ENCODE measurements around the gene MTMR12.

The MTMR12 gene

DNA sequence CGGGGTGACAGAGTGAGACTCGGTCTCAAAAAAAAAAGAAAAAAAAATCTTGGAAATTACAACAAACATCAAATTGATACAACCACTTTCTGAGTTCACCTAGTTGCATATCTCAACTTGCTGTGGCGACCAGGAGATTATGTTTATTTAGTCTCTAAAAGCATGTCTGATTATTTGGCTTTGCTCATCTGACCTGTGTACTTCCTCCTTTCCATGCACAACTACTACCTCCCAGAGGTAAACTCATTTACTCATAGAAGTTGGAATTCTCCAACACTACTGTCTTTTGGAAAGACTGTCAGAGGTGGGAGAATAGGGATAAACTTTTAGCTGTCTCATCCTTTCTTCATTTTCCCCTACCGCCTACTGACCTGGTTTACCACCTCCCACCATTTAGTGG lies 42.6 kb downstream of the MTMR12 start:
- TF ChIP-seq YY1 (IDR thresholded peaks at IDR 0.05; ENCODE audit: low read depth) (no peak), TCF12 (IDR thresholded peaks at IDR 0.05; ENCODE audit: low read depth) (no peak), RAD21 (IDR thresholded peaks at IDR 0.05; ENCODE audit: low read depth) (no peak), TAF1 (IDR thresholded peaks at IDR 0.05; ENCODE audit: low read depth) (no peak), EP300 (IDR thresholded peaks at IDR 0.05; ENCODE audit: borderline replicate concordance) (no peak), CEBPB (IDR thresholded peaks at IDR 0.05) (no peak), TEAD4 (IDR thresholded peaks at IDR 0.05) (no peak), EGR1 (IDR thresholded peaks at IDR 0.05) (no peak), CREB1 (IDR thresholded peaks at IDR 0.05; ENCODE audit: low read depth) (no peak), ZBTB7A (IDR thresholded peaks at IDR 0.05; ENCODE audit: low read depth) (no peak)
- TF ChIP-seq, protein P1, sequence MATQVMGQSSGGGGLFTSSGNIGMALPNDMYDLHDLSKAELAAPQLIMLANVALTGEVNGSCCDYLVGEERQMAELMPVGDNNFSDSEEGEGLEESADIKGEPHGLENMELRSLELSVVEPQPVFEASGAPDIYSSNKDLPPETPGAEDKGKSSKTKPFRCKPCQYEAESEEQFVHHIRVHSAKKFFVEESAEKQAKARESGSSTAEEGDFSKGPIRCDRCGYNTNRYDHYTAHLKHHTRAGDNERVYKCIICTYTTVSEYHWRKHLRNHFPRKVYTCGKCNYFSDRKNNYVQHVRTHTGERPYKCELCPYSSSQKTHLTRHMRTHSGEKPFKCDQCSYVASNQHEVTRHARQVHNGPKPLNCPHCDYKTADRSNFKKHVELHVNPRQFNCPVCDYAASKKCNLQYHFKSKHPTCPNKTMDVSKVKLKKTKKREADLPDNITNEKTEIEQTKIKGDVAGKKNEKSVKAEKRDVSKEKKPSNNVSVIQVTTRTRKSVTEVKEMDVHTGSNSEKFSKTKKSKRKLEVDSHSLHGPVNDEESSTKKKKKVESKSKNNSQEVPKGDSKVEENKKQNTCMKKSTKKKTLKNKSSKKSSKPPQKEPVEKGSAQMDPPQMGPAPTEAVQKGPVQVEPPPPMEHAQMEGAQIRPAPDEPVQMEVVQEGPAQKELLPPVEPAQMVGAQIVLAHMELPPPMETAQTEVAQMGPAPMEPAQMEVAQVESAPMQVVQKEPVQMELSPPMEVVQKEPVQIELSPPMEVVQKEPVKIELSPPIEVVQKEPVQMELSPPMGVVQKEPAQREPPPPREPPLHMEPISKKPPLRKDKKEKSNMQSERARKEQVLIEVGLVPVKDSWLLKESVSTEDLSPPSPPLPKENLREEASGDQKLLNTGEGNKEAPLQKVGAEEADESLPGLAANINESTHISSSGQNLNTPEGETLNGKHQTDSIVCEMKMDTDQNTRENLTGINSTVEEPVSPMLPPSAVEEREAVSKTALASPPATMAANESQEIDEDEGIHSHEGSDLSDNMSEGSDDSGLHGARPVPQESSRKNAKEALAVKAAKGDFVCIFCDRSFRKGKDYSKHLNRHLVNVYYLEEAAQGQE (IDR thresholded peaks at IDR 0.05; ENCODE audit: low read depth) = no peak

DNA sequence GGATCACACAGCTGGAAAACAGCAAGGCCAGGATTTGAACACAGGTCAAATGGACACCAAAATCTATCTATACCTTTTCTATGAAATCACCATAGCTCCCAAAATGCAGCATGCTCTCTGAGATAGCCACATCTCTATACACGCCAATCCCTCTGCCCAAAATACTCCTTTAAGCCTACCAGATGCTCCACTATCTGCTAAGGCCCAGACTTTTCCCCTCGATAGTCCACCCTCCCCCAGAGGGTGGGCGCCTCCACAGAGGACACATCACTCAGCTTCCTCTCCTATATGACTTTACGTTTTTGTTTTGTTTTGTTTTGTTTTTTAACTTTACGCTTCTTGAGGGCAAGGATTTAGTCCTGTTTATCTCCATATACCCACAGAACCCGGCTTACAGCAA lies 46.8 kb downstream of the MTMR12 start:
- TF ChIP-seq EP300 (IDR thresholded peaks at IDR 0.05; ENCODE audit: borderline replicate concordance) = no peak

GRCh38 chr5:32264957-32265572 lies 47.7 kb downstream of the MTMR12 start:
- no peak for TF ChIP-seq RAD21 (IDR thresholded peaks at IDR 0.05; ENCODE audit: low read depth)
- TF ChIP-seq EGR1 (IDR thresholded peaks at IDR 0.05) = no peak
- TF ChIP-seq ZBTB7A (IDR thresholded peaks at IDR 0.05; ENCODE audit: low read depth) = no peak
- TF ChIP-seq, protein P1 (IDR thresholded peaks at IDR 0.05; ENCODE audit: low read depth) = no peak
- peak; percentile 32; the same call in 1 of the 2 replicates for TF ChIP-seq CEBPB (IDR thresholded peaks at IDR 0.05)
- TF ChIP-seq USF1 (IDR thresholded peaks at IDR 0.05) = no peak
- TF ChIP-seq FOXM1 (IDR thresholded peaks at IDR 0.05; ENCODE audit: borderline replicate concordance, low read depth) = no peak
- no peak for TF ChIP-seq EP300 (IDR thresholded peaks at IDR 0.05; ENCODE audit: borderline replicate concordance)

- no peak for TF ChIP-seq YY1 (IDR thresholded peaks at IDR 0.05; ENCODE audit: low read depth)
- TF ChIP-seq, protein P2, sequence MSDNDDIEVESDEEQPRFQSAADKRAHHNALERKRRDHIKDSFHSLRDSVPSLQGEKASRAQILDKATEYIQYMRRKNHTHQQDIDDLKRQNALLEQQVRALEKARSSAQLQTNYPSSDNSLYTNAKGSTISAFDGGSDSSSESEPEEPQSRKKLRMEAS (IDR thresholded peaks at IDR 0.05) = no peak
Measured at GRCh38 chr5:32263684-32264083, 49.1 kb downstream of the MTMR12 start.

DNA sequence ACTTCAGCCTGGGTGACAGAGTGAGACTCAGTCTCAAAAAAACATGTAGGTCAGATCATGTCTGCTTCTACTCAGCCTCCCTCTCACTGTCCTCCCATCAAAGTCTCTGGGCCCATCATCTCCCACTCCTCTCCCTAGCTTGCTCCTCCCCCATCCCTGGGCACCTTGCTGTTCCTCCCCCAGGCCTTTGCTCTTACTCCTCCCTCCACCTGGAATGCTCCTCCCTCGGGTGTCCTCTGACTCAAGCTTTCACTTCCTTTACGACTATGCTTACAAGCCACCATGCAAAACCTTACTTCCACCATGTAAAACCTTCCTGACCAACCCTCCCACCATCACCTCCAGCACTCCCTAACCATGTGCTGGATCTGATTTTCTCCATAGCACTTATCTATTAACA lies 51.5 kb downstream of the MTMR12 start:
- TF ChIP-seq NFIC (IDR thresholded peaks at IDR 0.05) (no peak), TEAD4 (IDR thresholded peaks at IDR 0.05) (no peak), ZBTB7A (IDR thresholded peaks at IDR 0.05; ENCODE audit: low read depth) (no peak), USF1 (IDR thresholded peaks at IDR 0.05) (no peak), EP300 (IDR thresholded peaks at IDR 0.05; ENCODE audit: borderline replicate concordance) (no peak), RAD21 (IDR thresholded peaks at IDR 0.05; ENCODE audit: low read depth) (no peak), YY1 (IDR thresholded peaks at IDR 0.05; ENCODE audit: low read depth) (no peak), CEBPB (IDR thresholded peaks at IDR 0.05) (no peak), EGR1 (IDR thresholded peaks at IDR 0.05) (no peak), FOXM1 (IDR thresholded peaks at IDR 0.05; ENCODE audit: borderline replicate concordance, low read depth) (no peak), TCF12 (IDR thresholded peaks at IDR 0.05; ENCODE audit: low read depth) (no peak), CREB1 (IDR thresholded peaks at IDR 0.05; ENCODE audit: low read depth) (no peak), TAF1 (IDR thresholded peaks at IDR 0.05; ENCODE audit: low read depth) (no peak)
- TF ChIP-seq, protein P1 (IDR thresholded peaks at IDR 0.05; ENCODE audit: low read depth) = no peak
- TF ChIP-seq, protein P2 (IDR thresholded peaks at IDR 0.05) = no peak

All from Ishikawa (cell line).